GM21515 (cell line): ENCODE results near the gene GALNT7.

Experiments used
- ATAC-seq: cut with Tn5 transposase; IDR thresholded peaks from one replicate; pipeline ENCODE4 v1.9.1; 2021; ENCODE audit not compliant: unreplicated experiment

Gene GALNT7

GRCh38 chr4:173288698-173289352 is 120.2 kb downstream of the GALNT7 start:
- peak; percentile 51 for ATAC-seq

GRCh38 chr4:173289353-173289727 is 120.7 kb downstream of the GALNT7 start:
- no peak for ATAC-seq

- ATAC-seq, result no peak
Measured at GRCh38 chr4:173291899-173292298, 123.3 kb downstream of the GALNT7 start.

- ATAC-seq, result no peak
Measured at GRCh38 chr4:173293663-173294062, 125.1 kb downstream of the GALNT7 start.

GRCh38 chr4:173294444-173294843 is 125.8 kb downstream of the GALNT7 start:
- no peak for ATAC-seq

- no peak for ATAC-seq
Measured at GRCh38 chr4:173301518-173302201, 133.0 kb downstream of the GALNT7 start.

GRCh38 chr4:173307778-173308177 is 139.2 kb downstream of the GALNT7 start:
- no peak for ATAC-seq

- ATAC-seq, result no peak
Measured at GRCh38 chr4:173311368-173311767, 142.8 kb downstream of the GALNT7 start.

GRCh38 chr4:173314715-173315114 is 146.1 kb downstream of the GALNT7 start:
- ATAC-seq, result no peak

- no peak for ATAC-seq
Measured at GRCh38 chr4:173316060-173316459, 147.4 kb downstream of the GALNT7 start.

- ATAC-seq, result no peak
Measured at GRCh38 chr4:173317004-173317403, 148.4 kb downstream of the GALNT7 start.

- no peak for ATAC-seq
Measured at GRCh38 chr4:173318240-173318639, 149.6 kb downstream of the GALNT7 start.

- ATAC-seq, result peak; percentile 48
Measured at GRCh38 chr4:173318648-173319211, 150.1 kb downstream of the GALNT7 start.

- no peak for ATAC-seq
Measured at GRCh38 chr4:173319696-173320095, 151.1 kb downstream of the GALNT7 start.

GRCh38 chr4:173325007-173325736 is 156.6 kb downstream of the GALNT7 start:
- no peak for ATAC-seq

- no peak for ATAC-seq
Measured at GRCh38 chr4:173328236-173328901, 159.8 kb downstream of the GALNT7 start.

GRCh38 chr4:173330590-173330989 is 162.0 kb downstream of the GALNT7 start:
- no peak for ATAC-seq

GRCh38 chr4:173332021-173332487 is 163.4 kb downstream of the GALNT7 start:
- ATAC-seq, result no peak

GRCh38 chr4:173332963-173333657 is 164.5 kb downstream of the GALNT7 start:
- ATAC-seq, result no peak

GRCh38 chr4:173333658-173334084 is 165.1 kb downstream of the GALNT7 start:
- ATAC-seq, result no peak
